NB4 (cell line): ENCODE results near the gene COX6A2.

Experiments
- MYC ChIP-seq: IDR thresholded peaks from 2 replicates; pipeline ENCODE4 v1.6.1; 2011; ENCODE audit warnings: low read depth, low read length
- POLR2A ChIP-seq: IDR thresholded peaks from 2 replicates; pipeline ENCODE4 v1.6.1; 2011; ENCODE audit warnings: mild to moderate bottlenecking; ENCODE audit not compliant: insufficient read length; ENCODE audit errors: extremely low read depth
- TF ChIP-seq, protein P1 (sequence below): IDR thresholded peaks from one replicate; pipeline ENCODE4 v1.5.1; 2012; ENCODE audit warnings: low read depth, low read length
- TF ChIP-seq, protein P2 (sequence below): IDR thresholded peaks from 2 replicates; pipeline ENCODE4 v1.6.1; 2011; ENCODE audit warnings: low read depth, low read length

DNA sequence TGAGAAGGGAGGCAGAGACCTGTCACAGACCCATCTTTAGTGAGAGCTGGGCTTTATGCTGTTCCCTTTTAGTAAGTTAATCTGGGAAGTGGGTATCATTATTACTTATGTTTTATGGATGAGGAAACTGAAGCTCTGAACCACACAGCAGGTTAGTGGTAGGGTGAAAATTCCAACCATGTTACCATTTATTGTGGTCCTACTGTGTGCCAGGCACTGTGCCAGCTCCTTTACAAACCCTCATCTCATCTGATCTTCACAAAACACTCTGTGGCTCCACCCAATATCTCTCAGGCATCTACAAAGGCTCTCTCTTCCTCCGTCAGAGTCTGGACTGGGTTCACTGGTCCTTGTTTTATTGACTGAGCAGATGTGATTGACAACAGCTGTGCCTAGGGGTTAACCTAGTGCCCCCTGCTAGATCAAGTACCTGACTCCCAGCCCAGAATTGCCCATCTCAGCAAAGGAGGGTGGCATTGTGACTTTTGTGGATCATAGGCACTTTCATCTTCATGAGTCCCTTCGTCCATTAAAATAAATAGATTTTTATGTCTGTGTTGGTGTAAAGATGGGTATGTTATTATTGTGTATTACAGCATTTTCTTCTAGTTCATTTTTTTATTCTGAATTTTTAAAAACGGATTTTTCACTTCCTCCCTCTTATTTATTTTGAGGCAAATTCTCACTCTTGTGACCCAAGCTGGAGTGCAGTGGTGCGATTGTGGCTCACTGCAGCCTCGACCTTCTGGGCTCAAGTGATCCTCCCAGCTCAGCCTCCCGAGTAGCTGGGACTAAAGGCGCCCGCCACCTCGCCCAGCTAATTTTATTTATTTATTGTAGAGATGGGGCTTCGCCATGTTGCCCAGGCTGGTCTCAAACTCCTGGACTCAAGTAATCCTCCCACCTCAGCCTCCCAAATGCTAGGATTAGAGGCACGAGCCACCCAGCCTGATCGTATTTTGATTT, 46.9 kb upstream of the COX6A2 start:
- TF ChIP-seq, protein P1, sequence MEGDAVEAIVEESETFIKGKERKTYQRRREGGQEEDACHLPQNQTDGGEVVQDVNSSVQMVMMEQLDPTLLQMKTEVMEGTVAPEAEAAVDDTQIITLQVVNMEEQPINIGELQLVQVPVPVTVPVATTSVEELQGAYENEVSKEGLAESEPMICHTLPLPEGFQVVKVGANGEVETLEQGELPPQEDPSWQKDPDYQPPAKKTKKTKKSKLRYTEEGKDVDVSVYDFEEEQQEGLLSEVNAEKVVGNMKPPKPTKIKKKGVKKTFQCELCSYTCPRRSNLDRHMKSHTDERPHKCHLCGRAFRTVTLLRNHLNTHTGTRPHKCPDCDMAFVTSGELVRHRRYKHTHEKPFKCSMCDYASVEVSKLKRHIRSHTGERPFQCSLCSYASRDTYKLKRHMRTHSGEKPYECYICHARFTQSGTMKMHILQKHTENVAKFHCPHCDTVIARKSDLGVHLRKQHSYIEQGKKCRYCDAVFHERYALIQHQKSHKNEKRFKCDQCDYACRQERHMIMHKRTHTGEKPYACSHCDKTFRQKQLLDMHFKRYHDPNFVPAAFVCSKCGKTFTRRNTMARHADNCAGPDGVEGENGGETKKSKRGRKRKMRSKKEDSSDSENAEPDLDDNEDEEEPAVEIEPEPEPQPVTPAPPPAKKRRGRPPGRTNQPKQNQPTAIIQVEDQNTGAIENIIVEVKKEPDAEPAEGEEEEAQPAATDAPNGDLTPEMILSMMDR: no peak
- TF ChIP-seq, protein P2, sequence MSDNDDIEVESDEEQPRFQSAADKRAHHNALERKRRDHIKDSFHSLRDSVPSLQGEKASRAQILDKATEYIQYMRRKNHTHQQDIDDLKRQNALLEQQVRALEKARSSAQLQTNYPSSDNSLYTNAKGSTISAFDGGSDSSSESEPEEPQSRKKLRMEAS: no peak
- TF ChIP-seq MYC (no peak), POLR2A (no peak)
